ENCODE results near the gene AIFM2. TPM values are rescaled to one million over a fixed set of nuclear protein-coding genes. Genes with fewer than 3 reads are reported as not detected.

Gene AIFM2
- total and polyA plus RNA-seq, 4 donors, result 5.0 to 20.3 (median 9.7) TPM

DNA sequence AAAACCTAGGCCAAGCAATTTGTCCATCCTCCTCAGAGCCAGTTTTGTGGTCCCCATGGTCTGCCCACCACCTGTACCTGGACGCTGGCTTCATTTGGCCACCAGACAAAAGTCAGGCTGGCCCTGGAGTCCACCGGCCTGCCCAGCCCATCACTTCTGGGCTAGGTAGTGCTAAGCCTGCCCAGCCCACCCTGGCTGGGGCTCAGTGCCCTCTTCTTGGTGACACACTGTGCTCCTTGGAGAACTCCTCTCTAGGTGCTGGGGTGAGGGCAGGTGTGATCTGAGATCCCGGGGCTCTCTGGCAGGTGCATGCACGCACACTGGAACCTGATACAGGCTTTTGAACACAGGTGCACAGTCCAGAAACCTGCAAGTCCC lies 1.1 kb downstream of the AIFM2 start:
- Histone ChIP-seq H3K36me3 (ENCODE audit: control insufficient read depth in 4 of 4, insufficient read depth in 3 of 4, low read depth in 1 of 4, low read length in 3 of 4) (no peaks in the 10 kb centered on the region), H3K9ac (ENCODE audit: low read depth in 1 of 2, low read length in 2 of 2) (no peak overlapping the region), H3K4me3 (ENCODE audit: low read depth in 1 of 3, low read length in 3 of 3) (peak overlapping the region in 2 of 3 donors; percentile 70 to 75), H3K9me3 (ENCODE audit: control insufficient read depth in 4 of 4, low read length in 3 of 4) (no peaks in the 10 kb centered on the region), H3K4me1 (ENCODE audit: control insufficient read depth in 4 of 4, insufficient read depth in 4 of 4, low read length in 3 of 4) (peaks cover 2 to 20% (median 10%) of the 10 kb centered on the region in 4 donors), H3K27me3 (ENCODE audit: control insufficient read depth in 4 of 4, insufficient read depth in 4 of 4, low read length in 3 of 4) (no peaks in the 10 kb centered on the region), H3K27ac (ENCODE audit: low read depth in 1 of 2, low read length in 2 of 2) (no peak overlapping the region)
- TF ChIP-seq RXRA (IDR thresholded peaks at IDR 0.05) (no peak), SP1 (IDR thresholded peaks at IDR 0.05) (no peak), GABPA (IDR thresholded peaks at IDR 0.05 in 1 of 2, conservative IDR thresholded peaks at IDR 0.05 in 1 of 2) (no peak), FOXA1 (IDR thresholded peaks at IDR 0.05) (no peak), JUND (IDR thresholded peaks at IDR 0.05) (no peak), HNF4A (conservative IDR thresholded peaks at IDR 0.05) (no peak), RAD21 (IDR thresholded peaks at IDR 0.05) (no peak)
- TF ChIP-seq, protein P1, sequence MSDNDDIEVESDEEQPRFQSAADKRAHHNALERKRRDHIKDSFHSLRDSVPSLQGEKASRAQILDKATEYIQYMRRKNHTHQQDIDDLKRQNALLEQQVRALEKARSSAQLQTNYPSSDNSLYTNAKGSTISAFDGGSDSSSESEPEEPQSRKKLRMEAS (IDR thresholded peaks at IDR 0.05), result no peak
- TF ChIP-seq, protein P2, sequence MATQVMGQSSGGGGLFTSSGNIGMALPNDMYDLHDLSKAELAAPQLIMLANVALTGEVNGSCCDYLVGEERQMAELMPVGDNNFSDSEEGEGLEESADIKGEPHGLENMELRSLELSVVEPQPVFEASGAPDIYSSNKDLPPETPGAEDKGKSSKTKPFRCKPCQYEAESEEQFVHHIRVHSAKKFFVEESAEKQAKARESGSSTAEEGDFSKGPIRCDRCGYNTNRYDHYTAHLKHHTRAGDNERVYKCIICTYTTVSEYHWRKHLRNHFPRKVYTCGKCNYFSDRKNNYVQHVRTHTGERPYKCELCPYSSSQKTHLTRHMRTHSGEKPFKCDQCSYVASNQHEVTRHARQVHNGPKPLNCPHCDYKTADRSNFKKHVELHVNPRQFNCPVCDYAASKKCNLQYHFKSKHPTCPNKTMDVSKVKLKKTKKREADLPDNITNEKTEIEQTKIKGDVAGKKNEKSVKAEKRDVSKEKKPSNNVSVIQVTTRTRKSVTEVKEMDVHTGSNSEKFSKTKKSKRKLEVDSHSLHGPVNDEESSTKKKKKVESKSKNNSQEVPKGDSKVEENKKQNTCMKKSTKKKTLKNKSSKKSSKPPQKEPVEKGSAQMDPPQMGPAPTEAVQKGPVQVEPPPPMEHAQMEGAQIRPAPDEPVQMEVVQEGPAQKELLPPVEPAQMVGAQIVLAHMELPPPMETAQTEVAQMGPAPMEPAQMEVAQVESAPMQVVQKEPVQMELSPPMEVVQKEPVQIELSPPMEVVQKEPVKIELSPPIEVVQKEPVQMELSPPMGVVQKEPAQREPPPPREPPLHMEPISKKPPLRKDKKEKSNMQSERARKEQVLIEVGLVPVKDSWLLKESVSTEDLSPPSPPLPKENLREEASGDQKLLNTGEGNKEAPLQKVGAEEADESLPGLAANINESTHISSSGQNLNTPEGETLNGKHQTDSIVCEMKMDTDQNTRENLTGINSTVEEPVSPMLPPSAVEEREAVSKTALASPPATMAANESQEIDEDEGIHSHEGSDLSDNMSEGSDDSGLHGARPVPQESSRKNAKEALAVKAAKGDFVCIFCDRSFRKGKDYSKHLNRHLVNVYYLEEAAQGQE (IDR thresholded peaks at IDR 0.05), result no peak
- TF ChIP-seq, protein P3, sequence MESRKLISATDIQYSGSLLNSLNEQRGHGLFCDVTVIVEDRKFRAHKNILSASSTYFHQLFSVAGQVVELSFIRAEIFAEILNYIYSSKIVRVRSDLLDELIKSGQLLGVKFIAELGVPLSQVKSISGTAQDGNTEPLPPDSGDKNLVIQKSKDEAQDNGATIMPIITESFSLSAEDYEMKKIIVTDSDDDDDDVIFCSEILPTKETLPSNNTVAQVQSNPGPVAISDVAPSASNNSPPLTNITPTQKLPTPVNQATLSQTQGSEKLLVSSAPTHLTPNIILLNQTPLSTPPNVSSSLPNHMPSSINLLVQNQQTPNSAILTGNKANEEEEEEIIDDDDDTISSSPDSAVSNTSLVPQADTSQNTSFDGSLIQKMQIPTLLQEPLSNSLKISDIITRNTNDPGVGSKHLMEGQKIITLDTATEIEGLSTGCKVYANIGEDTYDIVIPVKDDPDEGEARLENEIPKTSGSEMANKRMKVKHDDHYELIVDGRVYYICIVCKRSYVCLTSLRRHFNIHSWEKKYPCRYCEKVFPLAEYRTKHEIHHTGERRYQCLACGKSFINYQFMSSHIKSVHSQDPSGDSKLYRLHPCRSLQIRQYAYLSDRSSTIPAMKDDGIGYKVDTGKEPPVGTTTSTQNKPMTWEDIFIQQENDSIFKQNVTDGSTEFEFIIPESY (IDR thresholded peaks at IDR 0.05), result no peak
- TF ChIP-seq, protein P4, sequence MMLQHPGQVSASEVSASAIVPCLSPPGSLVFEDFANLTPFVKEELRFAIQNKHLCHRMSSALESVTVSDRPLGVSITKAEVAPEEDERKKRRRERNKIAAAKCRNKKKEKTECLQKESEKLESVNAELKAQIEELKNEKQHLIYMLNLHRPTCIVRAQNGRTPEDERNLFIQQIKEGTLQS (IDR thresholded peaks at IDR 0.05), result no peak
- 70% methylated on average over 4 of the region's 4 CpGs for WGBS
- DNase-seq (ENCODE audit: low spot score), result no peak

DNA sequence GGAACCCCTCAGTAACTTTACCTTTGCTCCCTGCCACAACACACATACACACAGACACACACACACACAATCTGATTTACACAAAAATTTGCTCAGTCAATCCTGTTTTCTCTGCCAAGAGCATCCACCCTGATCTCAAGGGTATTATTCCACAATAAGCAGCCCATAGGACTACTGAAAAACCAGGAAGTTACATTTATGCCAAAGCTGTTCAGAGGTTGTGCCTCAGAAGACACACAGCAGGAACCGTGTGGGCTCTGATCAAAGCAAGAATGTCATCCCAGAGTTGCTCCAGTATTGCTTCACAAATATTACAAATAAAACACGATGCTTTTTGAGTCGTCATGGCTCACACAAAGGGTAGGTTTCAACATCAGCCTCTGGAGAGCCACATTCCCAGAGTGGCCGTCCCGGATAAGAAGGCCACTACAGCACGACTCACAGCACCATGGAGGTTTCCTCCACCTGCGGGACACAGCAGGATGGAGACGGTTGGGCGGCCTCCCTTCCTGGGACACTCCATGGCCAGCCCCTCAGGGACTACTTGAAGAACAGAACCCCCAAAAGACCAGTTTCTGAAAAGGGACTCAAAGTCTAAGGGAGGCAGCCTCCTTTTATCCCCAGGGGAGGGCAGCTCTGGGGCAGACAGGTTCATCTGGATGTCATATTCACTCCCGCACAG lies 1.6 kb downstream of the AIFM2 start:
- Histone ChIP-seq H3K27me3 (ENCODE audit: control insufficient read depth in 4 of 4, insufficient read depth in 4 of 4, low read length in 3 of 4) (no peaks in the 10 kb centered on the region), H3K4me1 (ENCODE audit: control insufficient read depth in 4 of 4, insufficient read depth in 4 of 4, low read length in 3 of 4) (peaks cover 2 to 20% (median 10%) of the 10 kb centered on the region in 4 donors), H3K4me3 (ENCODE audit: low read depth in 1 of 3, low read length in 3 of 3) (peak overlapping the region in 1 of 3 donors; percentile 75), H3K36me3 (ENCODE audit: control insufficient read depth in 4 of 4, insufficient read depth in 3 of 4, low read depth in 1 of 4, low read length in 3 of 4) (no peaks in the 10 kb centered on the region), H3K9ac (ENCODE audit: low read depth in 1 of 2, low read length in 2 of 2) (no peak overlapping the region), H3K27ac (ENCODE audit: low read depth in 1 of 2, low read length in 2 of 2) (no peak overlapping the region), H3K9me3 (ENCODE audit: control insufficient read depth in 4 of 4, low read length in 3 of 4) (no peaks in the 10 kb centered on the region)
- no peak for TF ChIP-seq GABPA (IDR thresholded peaks at IDR 0.05 in 1 of 2, conservative IDR thresholded peaks at IDR 0.05 in 1 of 2)
- TF ChIP-seq JUND (IDR thresholded peaks at IDR 0.05), result peak in 1 of 2 donors; percentile 27
- peak; percentile 42 to 65 for TF ChIP-seq RXRA (IDR thresholded peaks at IDR 0.05)
- TF ChIP-seq HNF4A (conservative IDR thresholded peaks at IDR 0.05), result peak in 1 of 2 donors; percentile 35
- 61% methylated on average over 10 of the region's 10 CpGs for WGBS
- DNase-seq (ENCODE audit: low spot score), result no peak

Data from liver (tissue), 9 donors.